PC-9 (cell line): Measurements from ENCODE around the gene PDHX. TPM values are rescaled to one million over a fixed set of nuclear protein-coding genes. Genes with fewer than 3 reads are reported as not detected.
A peak's percentile ranks its signal among the peaks of the same experiment; 100 is the strongest.

ENCODE experiments used
- BruUV-seq: library from RNA; stranded (reverse); fragments of 400-500 nt; replicated peaks from 2 replicates; lab custom pipeline; 2021; lab: Mats Ljungman, UMichigan
- CTCF ChIA-PET: fragments of 300-600 bp; sonication (Branson Sonifier 250); formaldehyde crosslinking; loops from one replicate; lab custom pipeline; 2022; ENCODE audit warnings: antibody characterized with exemption; lab: Charles Lee
- POLR2A ChIA-PET: fragments of 300-600 bp; sonication (Branson Sonifier 250); formaldehyde crosslinking; loops from one replicate; lab custom pipeline; 2022; ENCODE audit warnings: antibody characterized with exemption; ENCODE audit not compliant: unreplicated experiment; lab: Charles Lee
- DNase-seq, 2 experiments: peaks; one replicate each; pipeline versions ENCODE4 v3.0.0 to v3.0.0-alpha.2; 2015 to 2022; ENCODE audit warnings: mixed read lengths in 1 of 2
- H2AFZ ChIP-seq: fragments of 200-600 bp; sonication (generic); 2 replicates; pipeline ENCODE4 v1.8.1; 2017; ENCODE audit warnings: antibody characterized with exemption
- H3F3A ChIP-seq: fragments of 200-600 bp; sonication (generic); 2 replicates; pipeline ENCODE4 v1.8.1; 2017; ENCODE audit warnings: antibody characterized with exemption, mild to moderate bottlenecking, low read depth; ENCODE audit not compliant: insufficient read depth
- H3K27ac ChIP-seq: fragments of 200-600 bp; sonication (generic); 2 replicates; pipeline ENCODE4 v1.6.1; 2016; ENCODE audit warnings: mixed run types
- H3K27me3 ChIP-seq: fragments of 200-600 bp; sonication (generic); 2 replicates; pipeline ENCODE4 v1.6.1; 2016; ENCODE audit warnings: low read depth, mixed run types; ENCODE audit not compliant: insufficient read depth
- H3K36me3 ChIP-seq: fragments of 200-600 bp; sonication (generic); 2 replicates; pipeline ENCODE4 v1.6.1; 2016; ENCODE audit warnings: low read depth, mixed run types
- H3K4me1 ChIP-seq: fragments of 200-600 bp; sonication (generic); replicated peaks from 2 replicates; pipeline ENCODE4 v1.6.1; 2016; ENCODE audit warnings: mixed run types; ENCODE audit not compliant: insufficient read depth
- H3K4me2 ChIP-seq: fragments of 200-600 bp; sonication (generic); 2 replicates; pipeline ENCODE4 v1.6.1; 2017; ENCODE audit warnings: mixed run types
- H3K4me3 ChIP-seq: fragments of 200-600 bp; sonication (generic); 2 replicates; pipeline ENCODE4 v1.6.1; 2016; ENCODE audit warnings: mixed run types
- H3K79me2 ChIP-seq: fragments of 200-600 bp; sonication (generic); 2 replicates; pipeline ENCODE4 v1.6.1; 2017; ENCODE audit warnings: low read depth, mixed run types
- H3K9me2 ChIP-seq: fragments of 200-600 bp; sonication (generic); 2 replicates; pipeline ENCODE4 v1.8.1; 2017; ENCODE audit warnings: mild to moderate bottlenecking; ENCODE audit not compliant: insufficient read depth
- H3K9me3 ChIP-seq: fragments of 200-600 bp; sonication (generic); 2 replicates; pipeline ENCODE4 v1.8.1; 2016; ENCODE audit warnings: low read depth; ENCODE audit not compliant: insufficient read depth
- H4K20me1 ChIP-seq: fragments of 200-600 bp; sonication (generic); 2 replicates; pipeline ENCODE4 v1.8.1; 2017; ENCODE audit not compliant: insufficient read depth
- EZH2 ChIP-seq: fragments of 200-600 bp; sonication (generic); IDR thresholded peaks from 2 replicates; pipeline ENCODE4 v1.8.0; 2017; ENCODE audit warnings: antibody characterized with exemption, low read depth
- intact Hi-C: fragments of 100-400 bp; cut with micrococcal nuclease; formaldehyde crosslinking; loops from one replicate; pipeline ENCODE4 v1.10.0; 2022; ENCODE audit not compliant: unreplicated experiment
- total RNA-seq: library from RNA; stranded (reverse); gene quantifications from 2 replicates; pipeline ENCODE4 v1.2.3, GENCODE V29; 2021
- TF ChIP-seq, protein P1 (sequence below): fragments of 200-600 bp; sonication (generic); conservative IDR thresholded peaks from 2 replicates; pipeline ENCODE4 v1.6.1; 2017; ENCODE audit warnings: mixed run types, antibody characterized with exemption, mild to moderate bottlenecking, moderate library complexity

PDHX gene
- total RNA-seq, 1 experiment from 2014 or later, result 47.0 TPM

DNA sequence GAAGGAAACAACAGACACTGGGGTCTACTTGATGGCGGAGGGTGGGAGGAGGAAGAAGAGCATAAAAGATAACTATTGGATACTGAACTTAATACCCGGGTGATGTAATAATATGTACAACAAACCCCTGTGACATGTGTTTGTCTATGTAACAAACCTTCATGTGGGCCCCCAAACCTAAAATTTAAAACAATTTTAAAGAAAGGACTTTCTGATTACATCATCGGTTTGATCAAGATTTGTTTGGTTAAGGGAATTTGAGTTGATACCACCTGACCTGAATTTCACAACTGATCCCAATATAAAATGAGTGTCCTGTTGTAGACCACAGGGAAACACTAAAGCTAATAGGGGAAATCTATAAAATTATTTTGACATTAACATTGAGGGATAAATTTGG is 34.5 kb upstream of the PDHX start:
- Histone ChIP-seq H3K27ac (no peak overlapping the region), H3K4me3 (no peak overlapping the region), H3K4me1 (peaks cover 12% of the 10 kb centered on the region), H3K9me2 (no peaks in the 10 kb centered on the region), H3K9me3 (no peaks in the 10 kb centered on the region), H3K27me3 (no peaks in the 10 kb centered on the region), H3K79me2 (no peaks in the 10 kb centered on the region), H3F3A (peaks cover 7% of the 10 kb centered on the region), H2AFZ (no peak overlapping the region), H3K36me3 (no peaks in the 10 kb centered on the region), H4K20me1 (no peaks in the 10 kb centered on the region), H3K4me2 (no peak overlapping the region)
- TF ChIP-seq EZH2, result no peak
- TF ChIP-seq, protein P1, sequence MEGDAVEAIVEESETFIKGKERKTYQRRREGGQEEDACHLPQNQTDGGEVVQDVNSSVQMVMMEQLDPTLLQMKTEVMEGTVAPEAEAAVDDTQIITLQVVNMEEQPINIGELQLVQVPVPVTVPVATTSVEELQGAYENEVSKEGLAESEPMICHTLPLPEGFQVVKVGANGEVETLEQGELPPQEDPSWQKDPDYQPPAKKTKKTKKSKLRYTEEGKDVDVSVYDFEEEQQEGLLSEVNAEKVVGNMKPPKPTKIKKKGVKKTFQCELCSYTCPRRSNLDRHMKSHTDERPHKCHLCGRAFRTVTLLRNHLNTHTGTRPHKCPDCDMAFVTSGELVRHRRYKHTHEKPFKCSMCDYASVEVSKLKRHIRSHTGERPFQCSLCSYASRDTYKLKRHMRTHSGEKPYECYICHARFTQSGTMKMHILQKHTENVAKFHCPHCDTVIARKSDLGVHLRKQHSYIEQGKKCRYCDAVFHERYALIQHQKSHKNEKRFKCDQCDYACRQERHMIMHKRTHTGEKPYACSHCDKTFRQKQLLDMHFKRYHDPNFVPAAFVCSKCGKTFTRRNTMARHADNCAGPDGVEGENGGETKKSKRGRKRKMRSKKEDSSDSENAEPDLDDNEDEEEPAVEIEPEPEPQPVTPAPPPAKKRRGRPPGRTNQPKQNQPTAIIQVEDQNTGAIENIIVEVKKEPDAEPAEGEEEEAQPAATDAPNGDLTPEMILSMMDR, result no peak
- BruUV-seq, result no TSS peak
- no peak for DNase-seq
- POLR2A ChIA-PET, result no interaction called here
- intact Hi-C loops, result no loop called here
- CTCF ChIA-PET, result no interaction called here

DNA sequence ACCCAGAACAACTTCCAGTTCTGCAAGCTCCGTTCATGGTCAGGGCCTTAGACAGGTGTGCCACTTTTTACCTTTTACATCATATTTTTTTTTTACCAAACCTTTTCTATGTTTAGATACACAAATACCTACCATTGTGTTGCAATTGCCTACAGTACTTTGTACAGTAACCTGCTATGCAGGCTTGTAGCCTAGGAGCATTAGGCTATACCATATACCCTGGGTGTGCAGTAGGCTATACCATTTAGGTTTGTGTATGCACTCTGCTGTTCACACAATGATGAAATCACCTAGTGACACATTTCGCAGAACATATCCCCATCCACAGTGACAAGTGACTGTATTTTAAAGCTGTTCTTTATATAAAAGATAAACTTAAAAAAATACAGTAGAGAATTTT is 29.8 kb upstream of the PDHX start:
- Histone ChIP-seq H4K20me1 (no peaks in the 10 kb centered on the region), H3K9me3 (no peaks in the 10 kb centered on the region), H3K4me1 (peaks cover 38% of the 10 kb centered on the region), H3K4me2 (0 out of 2 replicates have a peak overlapping the region, but pooled peaks have one; percentile 3), H3K79me2 (no peaks in the 10 kb centered on the region), H2AFZ (no peak overlapping the region), H3K4me3 (no peak overlapping the region), H3F3A (peaks cover 18% of the 10 kb centered on the region), H3K36me3 (0 out of 2 replicates have a peak, but pooled peaks cover 5% of the 10 kb centered on the region), H3K9me2 (no peaks in the 10 kb centered on the region), H3K27me3 (no peaks in the 10 kb centered on the region), H3K27ac (peak overlapping the region; percentile 39)
- BruUV-seq, result no TSS peak
- CTCF ChIA-PET, result no interaction called here
- POLR2A ChIA-PET, result interaction anchor here (0.6 to 0.7 kb wide), 3 partner anchors 86 to 316 kb away, joined by 4 to 10 read pairs (median 5); no protein-coding TSS in a partner anchor
- no peak for TF ChIP-seq EZH2
- TF ChIP-seq, protein P1, result no peak
- peak in 1 of 2 experiments; percentile 92 for DNase-seq
- intact Hi-C loops, result loop anchor here (5.0 kb wide), 1 partner anchor 219 kb away; no protein-coding TSS in a partner anchor

DNA sequence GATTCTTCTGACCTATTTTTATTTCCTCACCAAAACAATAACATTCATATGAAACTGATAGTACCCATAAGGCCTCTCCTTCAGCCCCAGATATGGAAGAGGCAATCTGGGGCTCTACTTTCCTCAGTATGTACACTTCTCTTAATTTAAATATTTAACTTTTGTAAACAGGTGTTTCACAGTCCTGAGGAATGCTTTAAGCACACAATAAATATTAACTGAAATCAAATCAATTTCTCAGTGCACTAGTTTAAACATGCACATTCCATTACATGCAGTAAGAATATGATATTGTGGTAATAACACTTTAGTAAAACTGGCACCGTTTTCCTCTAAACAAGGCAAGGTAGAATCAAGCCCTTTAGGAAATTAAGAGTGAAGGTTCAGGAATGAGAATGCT is 29.2 kb upstream of the PDHX start:
- H4K20me1 ChIP-seq, result no peaks in the 10 kb centered on the region
- POLR2A ChIA-PET, result no interaction called here
- no peaks in the 10 kb centered on the region for H3K27me3 ChIP-seq
- intact Hi-C loops, result loop anchor here (5.0 kb wide), 1 partner anchor 220 kb away; no protein-coding TSS in a partner anchor
- H3K9me2 ChIP-seq, result no peaks in the 10 kb centered on the region
- no peak overlapping the region for H2AFZ ChIP-seq
- CTCF ChIA-PET, result no interaction called here
- H3F3A ChIP-seq, result peaks cover 18% of the 10 kb centered on the region
- TF ChIP-seq, protein P1, result no peak
- no peak for TF ChIP-seq EZH2
- H3K79me2 ChIP-seq, result no peaks in the 10 kb centered on the region
- no TSS peak for BruUV-seq
- no peak for DNase-seq
- 0 out of 2 replicates have a peak overlapping the region, but pooled peaks have one; percentile 3 for H3K4me2 ChIP-seq
- H3K36me3 ChIP-seq, result 0 out of 2 replicates have a peak, but pooled peaks cover 5% of the 10 kb centered on the region
- H3K4me1 ChIP-seq, result peaks cover 38% of the 10 kb centered on the region
- no peaks in the 10 kb centered on the region for H3K9me3 ChIP-seq
- H3K4me3 ChIP-seq, result no peak overlapping the region
- H3K27ac ChIP-seq, result peak overlapping the region; percentile 39
